Hematopoietic multipotent progenitor cell treated with erythropoietin and hydrocortisone succinate and interleukin-3 and kit ligand, for 8 days (in vitro differentiated cells): ENCODE data around the gene URAD.
"Not testable (repeated sequence)": the region's sequence is repeated elsewhere in the genome, so short reads cannot be mapped to it uniquely, and the experiment has no call there.

Experiments used
- DNase-seq: peaks from one replicate; pipeline ENCODE4 v3.0.0-alpha.2; 2015

URAD gene, protein sequence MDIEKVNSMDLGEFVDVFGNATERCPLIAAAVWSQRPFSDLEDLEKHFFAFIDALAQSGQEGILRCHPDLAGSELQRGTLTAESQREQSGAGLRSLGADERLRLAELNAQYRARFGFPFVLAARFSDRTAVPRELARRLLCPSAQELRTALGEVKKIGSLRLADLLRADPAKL

DNA sequence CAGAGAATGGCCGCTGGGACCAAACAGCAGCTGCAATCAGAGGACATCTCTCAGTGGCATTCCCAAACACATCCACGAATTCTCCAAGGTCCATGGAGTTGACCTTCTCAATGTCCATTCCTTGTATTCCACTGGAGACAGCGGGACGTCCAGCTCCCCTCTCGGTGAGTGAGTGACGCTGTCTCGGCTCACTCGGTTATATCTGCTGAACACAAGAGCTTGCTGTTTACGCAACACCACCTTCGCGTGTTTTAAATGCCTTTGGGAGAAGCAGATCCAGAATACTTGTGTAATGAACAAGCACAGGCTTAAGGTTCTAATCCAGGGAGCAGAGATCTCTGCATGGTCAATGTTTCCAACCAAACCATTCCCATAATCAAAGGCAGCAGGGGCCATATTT is at the start of gene URAD:
Gene URAD, minus strand, starts transcription at position 174 of the 400 bp plus-strand sequence. Its CDS starts 56 bp downstream, at position 118.
- no peak for DNase-seq

DNA sequence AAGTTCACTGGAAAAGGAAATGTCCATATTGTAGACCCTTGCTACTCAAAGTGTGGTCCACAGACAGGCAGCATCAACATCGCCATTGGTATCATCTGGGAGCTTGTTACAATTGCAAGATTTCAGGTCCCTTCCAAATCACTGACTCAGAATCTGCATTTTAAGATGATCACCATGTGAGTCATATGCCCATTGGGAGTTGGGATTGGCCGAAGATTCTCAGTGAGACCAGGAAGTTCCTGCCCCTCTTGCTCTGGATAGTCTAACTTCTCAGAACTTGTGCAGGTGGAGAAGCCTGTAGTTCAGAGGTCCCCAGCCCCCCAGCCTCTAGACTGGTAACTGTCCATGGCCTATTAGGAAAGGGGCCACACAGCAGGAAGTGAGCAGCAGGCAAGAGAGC is 48.9 kb upstream of the URAD start:
- no peak for DNase-seq

DNA sequence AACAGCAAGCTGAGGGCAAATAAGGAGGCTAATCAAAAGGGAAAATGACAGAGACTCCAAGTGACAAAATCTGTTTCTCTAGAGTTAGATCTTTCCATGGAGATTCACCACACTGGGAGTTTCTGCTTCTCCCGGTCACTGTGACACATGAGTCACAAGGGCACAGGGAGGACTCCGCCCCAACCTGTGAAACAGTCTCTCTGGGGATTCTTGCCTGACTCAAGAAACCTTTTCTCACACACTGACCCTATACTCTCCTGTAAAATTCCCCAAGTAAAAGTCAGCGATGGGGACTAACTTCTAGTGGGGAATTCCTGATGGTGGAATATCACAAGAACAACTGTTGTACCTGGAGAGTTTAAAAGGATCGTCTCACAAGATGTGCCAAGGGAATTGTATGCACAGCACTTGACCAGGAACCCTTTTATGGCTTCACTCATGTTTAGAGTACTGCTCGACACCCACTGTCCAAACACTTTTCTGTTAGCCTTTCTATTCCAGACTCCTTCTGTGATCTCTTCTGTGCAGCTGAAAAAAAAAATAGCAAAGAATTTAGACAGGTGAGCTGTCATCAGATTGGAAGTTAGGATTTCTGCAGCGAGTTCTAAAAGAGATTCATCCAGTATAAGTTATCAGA is 46.8 kb upstream of the URAD start:
- DNase-seq, result no peak

DNA sequence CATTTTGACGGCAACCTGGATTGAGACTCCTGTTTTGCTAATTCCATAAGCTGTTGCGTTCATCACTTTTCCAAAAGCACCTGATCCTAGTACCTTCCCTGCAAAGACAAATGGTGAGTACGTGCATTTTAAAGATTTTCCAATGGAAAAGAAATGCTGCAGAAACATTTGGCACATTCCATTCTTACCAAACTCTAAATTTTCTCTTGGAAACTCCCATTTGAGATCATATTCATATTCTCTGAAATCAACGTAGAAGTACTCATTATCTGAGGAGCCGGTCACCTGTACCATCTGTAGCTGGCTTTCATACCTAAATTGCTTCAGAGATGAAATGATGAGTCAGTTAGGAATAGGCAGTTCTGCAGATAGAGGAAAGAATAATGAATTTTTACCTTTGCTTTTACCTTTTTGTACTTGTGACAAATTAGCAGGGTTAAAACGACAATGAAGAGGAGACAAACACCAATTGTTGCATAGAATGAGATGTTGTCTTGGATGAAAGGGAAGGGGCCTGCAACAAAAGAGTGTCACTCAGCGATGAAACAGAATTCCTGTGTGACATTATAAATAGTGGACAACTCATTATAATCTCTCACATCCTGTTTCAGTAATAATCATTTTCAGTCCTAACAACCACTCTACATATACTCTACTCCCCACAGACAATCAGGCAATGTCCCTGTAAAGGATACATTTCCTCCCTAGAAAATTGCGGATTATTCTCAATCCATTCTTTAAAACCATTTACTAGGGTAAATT is 45.6 kb upstream of the URAD start:
- DNase-seq, result no peak

DNA sequence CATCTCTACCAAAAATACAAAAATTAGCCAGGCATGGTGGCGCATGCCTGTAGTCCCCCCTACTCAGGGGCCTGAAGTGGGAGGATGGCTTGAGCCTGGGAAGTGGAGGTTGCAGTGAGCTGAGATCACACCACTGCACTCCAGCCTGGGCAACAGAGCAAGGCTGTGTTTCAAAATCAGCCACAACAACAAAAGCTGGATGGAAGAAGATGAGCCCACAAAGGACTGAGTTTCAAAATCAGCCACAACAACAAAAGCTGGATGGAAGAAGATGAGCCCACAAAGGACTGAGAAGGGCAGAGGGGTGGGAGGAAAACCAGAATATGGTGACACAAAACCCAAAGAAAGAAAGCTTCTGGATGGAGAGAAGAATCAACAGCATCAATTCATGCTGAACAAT is 43.9 kb upstream of the URAD start:
- not testable (repeated sequence) for DNase-seq

DNA sequence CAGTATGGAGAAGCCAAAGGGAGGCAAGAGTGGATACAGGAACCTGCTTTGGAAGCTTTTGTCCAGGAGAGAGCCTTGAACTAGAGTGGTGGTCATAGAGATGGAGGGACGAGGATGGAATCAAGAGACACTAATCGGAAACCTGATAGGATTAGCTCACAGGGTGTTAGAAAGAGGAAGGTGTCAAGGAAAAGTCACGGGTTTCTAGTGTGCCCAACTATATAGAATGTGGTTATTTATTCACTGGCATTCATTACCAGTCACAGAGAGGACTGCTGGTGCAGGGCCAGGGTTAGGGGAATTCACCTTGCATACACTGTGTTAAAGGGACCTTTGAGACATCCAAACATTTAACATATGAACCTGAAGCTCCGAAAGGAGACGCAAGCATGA is 43.4 kb upstream of the URAD start:
- DNase-seq, result no peak

DNA sequence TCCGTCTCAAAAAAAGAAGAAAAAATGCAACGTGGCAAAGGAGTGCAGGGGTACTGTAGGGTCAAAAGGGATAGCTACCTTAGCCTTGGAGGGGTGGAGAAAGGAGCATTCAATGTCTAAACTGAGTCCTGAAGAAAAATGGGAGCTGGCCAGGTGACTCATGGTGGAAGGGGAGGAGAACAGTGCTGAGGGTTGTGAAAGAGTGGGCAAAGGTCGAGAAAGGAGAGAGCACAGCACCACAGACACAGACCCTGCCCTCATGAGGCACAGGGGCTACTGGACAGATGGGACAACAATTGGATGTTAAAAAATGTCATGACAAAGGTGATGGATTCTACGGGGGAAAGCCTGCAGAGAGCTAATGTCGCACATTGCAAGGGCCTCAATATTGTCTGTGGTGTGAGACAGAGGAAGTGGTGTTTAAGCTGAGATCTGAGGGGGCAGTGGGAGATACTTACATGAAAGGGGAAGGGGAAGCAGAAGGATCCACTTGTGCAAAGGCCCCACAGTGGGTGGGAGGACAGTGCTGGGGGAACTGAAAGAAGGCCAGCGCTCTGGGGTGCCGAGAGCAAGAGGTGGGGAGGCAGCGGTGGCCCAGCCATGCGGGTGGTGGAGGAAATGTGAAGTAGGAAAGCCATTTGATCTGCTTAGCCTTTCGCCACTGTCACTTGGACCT is 42.9 kb upstream of the URAD start:
- DNase-seq, result no peak

DNA sequence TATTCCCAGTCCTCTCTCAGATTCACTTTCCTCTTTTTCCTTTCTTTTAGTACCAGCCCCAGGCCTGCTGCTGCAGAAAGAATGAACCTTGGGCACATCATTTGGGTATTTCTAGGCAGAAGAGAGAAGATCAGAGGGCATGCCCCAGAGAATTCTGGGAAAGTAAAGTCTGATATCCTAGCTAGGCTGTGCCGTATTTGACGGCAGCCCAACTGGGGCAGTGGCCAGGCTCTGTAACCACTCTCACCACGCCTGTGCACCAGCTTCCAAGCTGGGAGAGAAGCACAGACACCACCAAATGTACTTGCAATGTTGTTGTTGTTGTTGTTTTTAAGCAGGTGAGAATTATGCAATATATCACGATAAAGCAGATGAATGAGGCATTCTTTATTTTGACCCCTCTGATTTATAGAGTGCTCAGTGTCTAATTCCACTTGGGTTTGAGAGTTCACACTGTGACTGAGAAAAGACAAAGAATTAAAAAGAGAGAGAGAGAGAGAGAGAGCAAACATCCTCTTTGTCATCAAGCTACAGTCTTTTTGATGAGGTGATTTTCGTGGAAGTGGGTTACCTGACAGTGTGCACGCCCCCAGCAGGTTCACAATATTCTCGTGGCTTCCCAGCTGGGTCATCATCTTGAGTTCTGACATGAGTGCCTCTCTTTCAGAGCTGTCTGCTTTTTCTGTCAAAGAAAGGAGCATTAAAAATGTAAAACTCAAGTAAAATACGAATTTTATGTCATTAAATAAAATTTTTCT is 39.3 kb upstream of the URAD start:
- no peak for DNase-seq

DNA sequence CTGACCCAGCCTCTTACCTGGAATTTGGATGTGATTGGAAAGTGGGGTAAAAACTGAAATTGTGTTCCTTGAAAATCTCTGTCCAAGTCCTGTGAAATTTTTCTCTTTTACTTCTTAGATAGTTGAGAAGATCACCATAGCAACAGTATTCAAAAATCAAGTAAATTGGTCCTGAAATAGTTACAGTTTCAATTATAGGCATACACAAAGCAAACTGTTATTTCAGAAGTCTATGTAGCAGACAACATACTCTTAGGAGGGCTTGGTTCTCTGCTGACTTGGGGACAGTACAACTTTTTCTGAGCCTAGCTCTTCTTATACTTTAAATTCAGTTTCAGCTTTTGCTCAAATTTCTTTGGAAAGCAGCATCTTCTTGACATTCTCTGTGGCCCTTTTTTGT is 38.6 kb upstream of the URAD start:
- no peak for DNase-seq

DNA sequence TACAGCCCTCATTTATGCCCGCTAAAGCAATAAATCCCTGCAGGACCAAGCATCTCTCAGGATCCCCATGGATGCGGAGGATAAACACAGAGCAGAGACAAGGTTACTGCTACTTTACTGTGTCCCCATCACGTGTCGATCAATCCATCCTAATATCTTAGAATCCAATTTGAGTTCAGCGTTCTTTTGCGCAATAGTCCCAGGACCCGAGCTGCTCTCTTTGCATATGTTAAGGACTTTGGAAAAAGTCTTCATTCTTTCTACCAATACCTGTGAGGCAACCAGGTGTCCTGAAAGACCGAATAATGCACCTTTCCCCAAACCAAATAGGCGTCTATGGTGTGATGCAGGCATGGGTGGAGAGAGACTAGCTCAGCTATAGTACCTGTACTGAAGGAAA is 38.0 kb upstream of the URAD start:
- DNase-seq, result no peak

DNA sequence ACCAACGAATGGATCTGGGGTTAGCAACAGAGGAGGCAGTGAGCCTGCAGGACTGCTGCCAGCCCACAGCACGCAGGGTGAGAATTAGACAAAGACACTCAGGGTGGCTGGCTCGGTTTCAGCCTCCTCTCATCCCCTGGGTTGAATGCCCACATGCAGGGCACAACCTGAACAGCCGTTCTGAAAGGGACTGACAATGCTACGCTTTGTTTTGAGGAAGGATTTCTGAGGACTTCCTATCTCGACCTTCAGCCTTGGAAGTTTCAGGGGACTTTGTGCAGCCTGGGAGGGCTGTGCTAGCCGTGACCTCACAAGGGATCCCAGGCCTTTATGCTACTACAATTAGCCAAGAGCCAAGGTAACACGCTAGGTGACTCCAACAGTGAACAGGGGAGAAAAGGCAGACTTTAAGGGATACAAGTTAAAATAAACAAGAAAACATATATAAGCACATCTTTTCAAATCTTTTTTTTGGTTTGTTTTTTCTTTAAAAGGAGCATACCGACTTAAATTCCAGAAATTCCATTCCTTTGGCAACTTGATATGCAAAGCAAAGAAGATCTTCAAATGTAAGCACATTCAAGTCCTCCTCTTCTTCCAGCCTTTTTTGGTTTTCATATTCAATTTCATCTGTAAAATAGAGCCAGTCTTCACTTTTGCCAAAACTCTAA is 34.5 kb upstream of the URAD start:
- no peak for DNase-seq

DNA sequence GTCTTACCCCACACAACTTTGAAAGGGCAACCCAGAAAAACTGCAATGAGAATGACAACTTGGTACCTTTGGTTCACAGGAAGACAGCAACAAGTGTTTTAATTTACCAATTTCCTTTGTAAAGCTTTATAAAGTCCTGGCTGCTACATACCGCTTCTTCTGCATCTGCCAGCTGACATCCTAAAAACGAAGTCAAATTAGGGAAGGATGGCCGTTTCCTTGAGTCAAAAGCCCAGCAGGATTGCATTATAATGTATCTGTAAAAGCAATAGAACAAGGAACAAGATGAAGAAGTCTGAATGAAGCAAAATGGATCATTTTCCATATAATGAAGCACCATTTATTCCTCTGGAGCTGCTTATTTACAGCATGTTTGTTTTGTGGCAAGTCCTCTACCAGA is 25.8 kb upstream of the URAD start:
- no peak for DNase-seq

DNA sequence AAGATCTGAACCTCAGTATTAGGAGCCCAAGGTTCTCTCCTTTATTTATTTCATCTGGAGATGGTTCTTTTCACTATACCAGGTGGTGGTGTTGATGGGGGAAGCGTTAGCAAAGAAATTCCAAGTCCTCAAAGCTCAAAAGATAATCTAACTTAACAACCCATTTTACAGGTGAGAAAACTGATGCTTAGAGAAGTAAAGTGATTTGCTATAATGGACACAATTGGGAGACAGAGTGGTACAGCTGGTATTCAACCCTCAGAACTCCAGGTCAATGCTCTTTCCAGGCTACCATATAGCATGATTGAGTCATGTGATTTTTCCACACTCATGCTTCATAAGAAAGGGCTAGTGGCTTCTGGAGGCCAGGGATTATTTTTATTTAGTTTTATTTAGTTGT is 25.0 kb upstream of the URAD start:
- DNase-seq, result no peak

DNA sequence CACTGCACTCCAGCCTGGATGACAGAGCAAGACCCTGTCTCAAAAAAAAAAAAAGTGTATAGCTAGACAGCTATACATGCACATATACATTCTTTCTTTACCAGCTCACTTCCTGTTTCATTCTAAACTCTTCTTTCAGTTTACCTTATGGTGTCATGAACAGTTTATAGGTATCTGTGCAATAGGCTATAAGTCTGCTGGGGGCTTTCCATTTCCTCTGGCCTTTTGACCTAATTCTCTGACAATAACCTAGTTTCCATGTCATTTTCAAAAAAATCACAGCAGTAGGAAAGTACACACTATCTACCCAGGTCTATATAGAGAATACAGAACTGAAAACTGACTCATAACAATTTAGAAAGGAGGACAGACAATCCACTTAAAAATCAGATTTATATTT is 24.4 kb upstream of the URAD start:
- no peak for DNase-seq

DNA sequence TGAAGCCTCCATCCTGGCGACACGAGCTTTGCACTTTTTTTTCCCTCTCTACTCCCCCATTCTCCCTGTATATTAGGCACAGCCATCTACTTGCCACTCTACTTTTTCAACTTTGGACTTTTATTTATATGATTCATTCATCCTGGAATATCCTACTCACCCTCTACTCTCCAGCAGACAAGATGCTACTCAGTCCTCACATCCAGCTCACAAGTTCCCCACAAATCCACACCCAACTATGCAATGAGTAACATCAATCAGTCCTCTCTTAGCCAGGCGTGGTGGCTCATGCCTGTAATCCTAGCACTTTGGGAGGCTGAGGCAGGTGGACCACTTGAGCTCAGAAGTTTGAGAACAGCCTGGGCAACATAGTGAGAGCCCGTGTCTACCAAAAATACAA is 23.9 kb upstream of the URAD start:
- no peak for DNase-seq

DNA sequence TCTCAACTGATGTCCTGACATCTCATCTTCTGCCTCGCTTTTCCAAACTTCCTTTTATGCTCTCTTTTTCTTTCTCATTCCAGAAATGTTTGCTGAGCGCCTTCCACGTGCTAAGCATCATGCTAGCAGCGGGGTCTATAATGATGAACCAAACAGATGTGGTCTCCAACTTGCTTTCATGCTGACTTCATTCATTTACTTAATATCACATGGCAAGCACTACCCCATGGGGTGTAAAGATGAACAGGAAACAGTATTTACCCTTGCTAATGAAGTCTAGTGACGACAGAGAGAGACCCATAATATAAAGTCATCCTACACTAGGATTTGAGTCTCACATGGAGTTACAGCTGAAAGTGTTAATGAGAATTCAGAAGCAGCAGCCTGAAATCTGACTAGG is 21.6 kb upstream of the URAD start:
- no peak for DNase-seq

DNA sequence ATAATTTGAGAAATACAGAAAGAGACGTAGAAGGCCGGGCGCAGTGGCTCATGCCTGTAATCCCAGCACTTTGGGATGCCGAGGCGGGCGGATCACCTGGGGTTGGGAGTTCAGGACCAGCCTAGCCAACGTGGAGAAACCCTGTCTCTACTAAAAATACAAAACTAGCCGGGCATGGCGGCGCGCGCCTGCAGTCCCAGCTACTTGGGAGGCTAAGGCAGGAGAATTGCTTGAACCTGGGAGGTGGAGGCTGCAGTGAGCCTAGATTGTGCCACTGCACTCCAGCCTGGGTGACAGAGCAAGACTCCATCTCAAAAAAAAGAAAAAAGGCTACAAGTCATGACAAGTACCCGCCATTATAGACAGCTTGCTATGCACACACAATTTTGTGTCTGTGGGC is 16.5 kb upstream of the URAD start:
- DNase-seq, result not testable (repeated sequence)

DNA sequence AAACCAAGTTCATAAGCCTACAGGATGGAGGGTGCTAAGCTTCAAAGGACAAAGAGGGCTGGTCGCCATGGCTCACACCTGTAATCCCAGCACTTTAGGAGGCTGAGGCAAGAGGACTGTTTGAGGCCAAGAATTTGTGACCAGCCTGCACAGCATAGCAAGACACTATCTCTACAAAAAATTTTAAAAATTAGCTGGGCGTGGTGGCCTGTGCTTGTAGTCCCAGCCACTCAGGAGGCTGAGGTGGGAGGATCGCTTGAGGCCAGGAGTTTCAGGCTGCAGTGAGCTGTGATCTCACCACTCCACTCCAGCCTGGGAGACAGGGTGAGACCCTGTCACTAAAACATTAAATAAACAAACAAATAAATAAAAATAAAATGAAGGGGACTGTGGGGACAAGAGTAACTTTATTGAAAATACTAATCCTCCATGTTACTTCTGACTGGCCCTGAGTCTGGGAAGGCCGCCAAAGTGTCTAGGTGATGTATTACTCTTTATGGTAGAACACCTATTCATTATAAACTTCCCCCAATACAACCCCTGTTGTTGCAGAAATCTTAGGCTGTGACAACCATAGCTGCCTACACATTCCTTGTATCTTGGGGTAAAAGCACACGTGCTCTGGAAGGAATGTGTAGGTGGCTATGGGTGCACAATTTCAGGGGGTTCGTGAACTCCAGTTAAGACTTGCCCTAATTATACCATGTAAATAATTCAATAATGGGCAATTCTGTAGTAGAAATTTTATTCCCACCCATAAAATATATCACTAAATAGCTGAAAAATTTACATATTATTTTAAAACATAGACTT is 14.6 kb upstream of the URAD start:
- DNase-seq, result no peak

DNA sequence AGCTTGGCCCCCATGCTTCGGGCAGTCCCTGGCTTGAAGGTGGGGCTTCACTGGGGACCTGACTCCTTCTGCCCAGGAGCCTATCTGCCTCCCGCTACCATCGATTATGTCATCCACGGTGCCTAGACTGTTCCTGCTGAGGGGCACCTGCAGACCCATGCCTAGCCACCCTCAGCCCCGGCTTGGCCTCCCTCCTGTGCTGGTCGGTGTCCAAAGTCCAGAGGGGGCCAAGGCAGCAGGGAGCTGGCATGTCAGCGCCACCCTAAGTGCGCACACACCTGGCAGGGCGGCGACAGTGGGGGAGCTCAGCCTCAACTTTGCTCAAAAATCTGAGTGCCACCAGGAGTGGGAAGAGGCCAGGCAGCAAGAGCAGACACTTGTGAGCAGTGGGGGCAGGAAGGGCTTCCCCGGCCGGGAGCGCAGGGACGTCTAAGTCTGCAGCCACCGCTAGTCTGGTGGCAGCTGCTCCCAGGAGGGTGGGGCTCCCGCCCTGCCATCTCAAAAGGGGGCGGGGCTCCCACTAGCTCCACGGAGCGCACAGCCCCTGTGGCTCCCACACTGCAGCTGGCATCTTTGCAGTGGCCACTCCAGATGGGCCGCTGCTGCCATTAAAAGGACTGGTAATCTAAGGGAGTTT is 13.5 kb upstream of the URAD start:
- no peak for DNase-seq

DNA sequence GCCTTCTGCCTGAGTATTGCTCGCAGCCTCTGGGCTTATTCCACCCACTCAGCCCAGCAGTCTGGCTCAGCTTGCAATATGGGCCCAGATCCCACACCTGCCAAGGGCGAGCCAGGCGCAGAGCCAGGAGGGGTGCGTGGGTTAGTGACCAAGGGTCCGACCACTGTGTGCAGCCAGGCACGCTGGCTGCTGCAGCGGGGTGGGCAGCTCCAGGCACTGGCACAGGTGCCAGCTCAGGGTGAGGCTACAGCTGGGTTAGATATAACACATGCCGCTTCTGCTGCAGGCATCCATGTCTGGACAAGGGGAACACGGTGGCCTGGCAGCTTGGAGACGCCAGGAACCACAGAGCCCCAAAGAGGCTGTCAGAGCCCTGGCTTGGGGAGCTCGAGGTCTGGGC is 12.6 kb upstream of the URAD start:
- DNase-seq, result no peak

DNA sequence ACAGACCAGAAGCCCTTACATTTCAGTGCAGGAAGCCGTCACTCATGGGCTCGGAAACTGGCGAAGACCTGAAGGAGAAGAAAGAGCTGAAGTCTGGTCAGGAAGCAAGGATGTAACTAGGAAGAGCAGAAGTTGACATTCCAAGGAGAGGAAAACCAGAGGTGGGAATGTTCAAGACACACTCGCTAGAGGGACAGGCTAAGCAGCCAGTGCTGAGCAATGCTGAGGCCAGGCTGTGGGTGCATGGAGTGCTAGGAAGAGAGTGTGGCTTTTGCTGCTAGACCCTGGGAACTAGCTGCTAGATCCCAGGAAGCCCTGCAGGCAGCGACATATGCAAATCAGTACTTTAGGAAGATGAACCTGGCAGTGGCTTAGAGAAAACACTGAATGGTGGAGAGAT is 12.1 kb upstream of the URAD start:
- no peak for DNase-seq
